ENCODE results near the gene AEBP1. TPM values are rescaled to one million over a fixed set of nuclear protein-coding genes. Genes with fewer than 3 reads are reported as not detected.

The AEBP1 gene
- total and polyA plus RNA-seq, 9 of the 15 experiments (the other 6 are each of a cell fraction or from before 2014, with no cell fraction given) = 0.03 to 0.78 (median 0.30) TPM; not detected in 2

GRCh38 chr7:44147026-44147991 is 43.2 kb downstream of the AEBP1 start (continued):
- TF ChIP-seq TFAP4 (CRISPR knock-in tag; IDR thresholded peaks at IDR 0.05; ENCODE audit: borderline replicate concordance) = peak; percentile 98
- no peak for TF ChIP-seq TEAD1 (CRISPR knock-in tag; IDR thresholded peaks at IDR 0.05)
- TF ChIP-seq JUNB (CRISPR knock-in tag; conservative IDR thresholded peaks at IDR 0.05) = no peak
- no peak for TF ChIP-seq ASH1L (IDR thresholded peaks at IDR 0.05; ENCODE audit: borderline replicate concordance, low read depth, partially characterized antibody)
- peak; percentile 37 for TF ChIP-seq SMAD1 (IDR thresholded peaks at IDR 0.05; ENCODE audit: low read depth, low read length, partially characterized antibody)
- TF ChIP-seq CBX8 (IDR thresholded peaks at IDR 0.05; ENCODE audit: borderline replicate concordance, extremely low read depth, low read depth, low read length, poor library complexity, severe bottlenecking) = no peak
- no peak for TF ChIP-seq SIN3B (IDR thresholded peaks at IDR 0.05; ENCODE audit: low read depth)
- no peak for TF ChIP-seq MECOM (CRISPR knock-in tag; IDR thresholded peaks at IDR 0.05)
- TF ChIP-seq NCOR1 (IDR thresholded peaks at IDR 0.05) = peak; percentile 88
- TF ChIP-seq RAD21 (CRISPR knock-in tag; conservative IDR thresholded peaks at IDR 0.05 in 1 of 2, IDR thresholded peaks at IDR 0.05 in 1 of 2) = peak in 1 of 2 experiments; percentile 38; a peak in 1 of 4 replicates
- TF ChIP-seq CTBP1 (IDR thresholded peaks at IDR 0.05; ENCODE audit: borderline replicate concordance) = peak; percentile 92
- peak; percentile 58 for TF ChIP-seq SMAD4 (CRISPR knock-in tag; conservative IDR thresholded peaks at IDR 0.05)
- no peak for TF ChIP-seq GMEB1 (CRISPR knock-in tag; IDR thresholded peaks at IDR 0.05)
- no peak for TF ChIP-seq HMG20A (CRISPR knock-in tag; conservative IDR thresholded peaks at IDR 0.05)
- no peak for TF ChIP-seq ZFP1 (CRISPR knock-in tag; IDR thresholded peaks at IDR 0.05)
- 0 out of 2 replicates have a peak, but pooled peaks have one; percentile 35 for TF ChIP-seq EGR1 (conservative IDR thresholded peaks at IDR 0.05)
- no peak for TF ChIP-seq KLF1 (tag; IDR thresholded peaks at IDR 0.05)
- TF ChIP-seq CBX5 (IDR thresholded peaks at IDR 0.05; ENCODE audit: borderline replicate concordance, low read depth) = no peak
- TF ChIP-seq ZBTB9 (CRISPR knock-in tag; IDR thresholded peaks at IDR 0.05) = no peak
